AG10803 (cell line): ENCODE data around the gene SMIM22.

Source experiments
- DNase-seq: peaks from one replicate; pipeline ENCODE4 v3.0.0; 2010; ENCODE audit warnings: low read depth
- H3K4me3 ChIP-seq: 2 replicates; pipeline ENCODE4 v1.5.1; 2011; ENCODE audit warnings: mild to moderate bottlenecking, low read length, control low read depth
- CTCF ChIP-seq: conservative IDR thresholded peaks from 2 replicates; pipeline ENCODE4 v1.5.1; 2011; ENCODE audit warnings: mild to moderate bottlenecking, low read length, control low read depth, inconsistent platforms

The SMIM22 gene

GRCh38 chr16:4763791-4764190, 31.4 kb upstream of the SMIM22 start:
- no peak for DNase-seq
- no peak overlapping the region for H3K4me3 ChIP-seq
- no peak for TF ChIP-seq CTCF

GRCh38 chr16:4765511-4766474, 29.4 kb upstream of the SMIM22 start:
- H3K4me3 ChIP-seq, result peak overlapping the region; percentile 83
- no peak for TF ChIP-seq CTCF
- DNase-seq, result no peak

GRCh38 chr16:4766875-4767628, 28.1 kb upstream of the SMIM22 start, which contains the start of gene ZNF500:
ZNF500 (minus strand) TSS chr16:4767162; CDS start chr16:4765978, 1,184 bp downstream.
- no peak for TF ChIP-seq CTCF
- peak within 1 kb of the TSS; percentile 83 for H3K4me3 ChIP-seq
- DNase-seq, result peak; percentile 95

GRCh38 chr16:4767872-4768548, 27.2 kb upstream of the SMIM22 start:
- no peak for TF ChIP-seq CTCF
- DNase-seq, result peak; percentile 23

GRCh38 chr16:4768549-4769305, 26.4 kb upstream of the SMIM22 start:
- DNase-seq, result peak; percentile 93
- no peak for TF ChIP-seq CTCF
- peak overlapping the region; percentile 78 for H3K4me3 ChIP-seq

More at GRCh38 chr16:4767872-4768548, 27.2 kb upstream of the SMIM22 start:
- peak overlapping the region; percentile 78 for H3K4me3 ChIP-seq

- no peak overlapping the region; the same call in 1 of the 2 replicates for H3K4me3 ChIP-seq
- TF ChIP-seq CTCF, result no peak
Measured at GRCh38 chr16:4769306-4769638, 25.9 kb upstream of the SMIM22 start.

More at GRCh38 chr16:4769306-4769638, 25.9 kb upstream of the SMIM22 start:
- no peak for DNase-seq
